Superior temporal gyrus (tissue), 1 donor: ENCODE measurements around the gene NHLRC4.
"Not testable (repeated sequence)": the region's sequence is repeated elsewhere in the genome, so short reads cannot be mapped to it uniquely, and the experiment has no call there.

Source experiments
- DNase-seq: peaks from one replicate; pipeline ENCODE4 v3.0.0-alpha.2; 2016; ENCODE audit errors: extremely low spot score

NHLRC4 gene

DNA sequence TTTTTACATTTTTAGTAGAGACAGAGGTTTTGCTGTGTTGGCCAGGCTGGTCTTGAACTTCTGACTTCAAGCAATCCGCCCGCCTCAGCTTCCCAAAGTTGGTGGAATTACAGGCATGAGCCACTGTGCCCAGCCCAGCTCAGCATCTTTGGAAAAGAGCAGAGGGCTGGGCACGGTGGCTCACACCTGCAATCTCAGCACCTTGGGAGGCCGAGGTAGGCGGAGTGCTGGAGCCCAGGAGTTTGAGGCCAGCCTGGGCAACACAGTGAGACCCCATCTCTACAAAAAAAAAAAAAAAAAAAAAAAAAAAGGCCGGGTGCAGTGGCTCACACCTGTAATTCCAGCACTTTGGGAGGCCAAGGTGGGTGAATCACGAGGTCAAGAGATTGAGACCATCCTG is 30.9 kb downstream of the NHLRC4 start:
- not testable (repeated sequence) for DNase-seq

DNA sequence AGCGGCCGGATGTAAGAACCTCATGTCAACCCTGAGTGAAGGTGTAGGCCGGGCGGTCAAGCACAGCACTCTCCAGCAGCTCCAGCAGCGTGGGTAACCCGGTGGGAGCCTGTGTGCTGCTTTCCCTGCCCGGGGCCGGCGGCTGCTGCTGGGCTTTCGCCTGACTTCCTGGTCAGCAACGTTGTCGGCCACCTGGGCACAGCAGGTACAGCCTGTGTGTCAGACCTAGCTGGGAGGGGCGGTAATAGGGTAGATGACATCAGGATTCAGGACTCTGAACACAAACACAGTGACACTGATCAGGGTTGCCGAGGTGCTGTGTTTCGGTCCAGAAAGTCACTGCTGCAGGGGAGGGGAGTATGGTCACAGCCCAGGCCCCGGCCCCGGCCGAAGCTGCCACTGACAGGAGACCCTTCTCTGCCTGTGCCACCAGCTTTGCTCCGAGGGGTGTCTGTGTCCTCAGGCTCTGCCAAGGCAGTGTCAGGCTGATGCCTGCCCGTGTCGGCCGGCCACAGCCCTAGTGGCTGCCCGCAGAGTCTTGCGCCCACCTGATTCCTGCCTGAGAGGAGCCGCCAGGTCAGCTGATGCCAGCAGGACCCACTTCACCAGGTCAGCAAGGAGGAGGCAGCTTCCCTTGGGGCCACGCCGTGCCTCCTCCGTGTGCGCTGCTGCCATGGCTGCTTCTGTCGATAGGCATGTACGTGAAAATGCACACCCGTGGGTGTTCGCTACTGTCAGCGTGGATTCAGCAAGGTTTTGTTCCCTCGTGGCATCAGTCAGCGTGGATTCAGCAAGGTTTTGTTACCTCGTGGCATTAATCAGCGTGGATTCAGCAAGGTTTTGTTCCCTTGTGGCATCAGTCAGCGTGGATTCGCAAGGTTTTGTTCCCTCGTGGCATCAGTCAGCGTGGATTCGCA is 32.3 kb downstream of the NHLRC4 start:
- no peak for DNase-seq

GRCh38 chr16:600781-601180 is 34.0 kb downstream of the NHLRC4 start:
- DNase-seq: no peak

GRCh38 chr16:603933-604332 is 37.1 kb downstream of the NHLRC4 start:
- DNase-seq: no peak

DNA sequence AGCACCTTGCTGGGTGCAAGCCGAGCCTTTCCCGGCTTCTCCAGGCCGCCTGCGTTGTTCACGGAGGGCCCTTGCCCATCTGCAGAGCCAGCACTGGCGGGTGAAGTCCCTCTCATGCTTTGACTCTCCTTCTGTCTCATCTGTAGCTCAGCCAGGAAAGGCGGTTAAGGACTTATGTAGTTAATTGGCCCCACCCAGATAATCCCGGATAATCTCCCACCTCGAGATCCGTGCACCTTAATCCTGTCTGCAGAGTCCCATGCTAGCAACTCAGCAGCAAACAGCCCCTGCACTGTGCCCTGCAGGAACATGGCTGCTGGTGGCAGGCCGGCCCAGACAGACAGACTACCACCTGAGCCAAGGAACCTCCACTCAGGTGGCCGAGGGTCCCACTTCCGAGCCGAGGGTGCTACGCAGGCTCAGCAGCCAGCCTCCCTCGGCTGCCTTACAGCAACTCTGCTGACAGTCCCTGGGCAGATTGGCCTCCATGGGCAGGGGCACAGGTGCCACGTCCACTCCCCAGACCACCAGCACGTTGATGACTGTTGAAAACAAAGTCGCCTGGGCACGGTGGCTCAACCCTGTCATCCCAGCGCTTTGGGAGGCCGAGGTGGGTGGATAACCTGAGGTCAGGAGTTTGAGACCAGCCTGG is 40.0 kb downstream of the NHLRC4 start:
- no peak for DNase-seq

GRCh38 chr16:608019-608418 is 41.2 kb downstream of the NHLRC4 start:
- no peak for DNase-seq

DNA sequence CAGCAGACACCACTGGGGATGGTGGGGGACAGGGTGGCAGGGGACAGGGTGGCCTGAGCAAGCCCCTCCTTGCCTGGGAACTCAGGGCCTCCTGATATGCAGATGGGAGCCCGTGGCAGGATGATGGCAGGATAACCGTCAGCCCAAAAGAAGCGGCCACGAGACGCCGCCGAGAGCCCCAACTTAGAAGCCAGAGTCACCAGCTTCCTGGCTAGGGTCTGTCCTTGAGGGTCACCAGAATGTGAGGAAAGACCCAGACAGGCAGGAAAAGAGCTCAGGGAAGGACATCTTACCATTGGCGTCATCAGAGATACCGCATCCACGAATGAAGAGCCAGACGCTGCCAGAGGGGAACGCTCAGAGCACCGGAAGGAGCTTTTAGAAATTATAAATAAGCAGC is 42.5 kb downstream of the NHLRC4 start:
- DNase-seq: no peak

- DNase-seq: no peak
Observed at GRCh38 chr16:609984-610383, 43.2 kb downstream of the NHLRC4 start.

DNA sequence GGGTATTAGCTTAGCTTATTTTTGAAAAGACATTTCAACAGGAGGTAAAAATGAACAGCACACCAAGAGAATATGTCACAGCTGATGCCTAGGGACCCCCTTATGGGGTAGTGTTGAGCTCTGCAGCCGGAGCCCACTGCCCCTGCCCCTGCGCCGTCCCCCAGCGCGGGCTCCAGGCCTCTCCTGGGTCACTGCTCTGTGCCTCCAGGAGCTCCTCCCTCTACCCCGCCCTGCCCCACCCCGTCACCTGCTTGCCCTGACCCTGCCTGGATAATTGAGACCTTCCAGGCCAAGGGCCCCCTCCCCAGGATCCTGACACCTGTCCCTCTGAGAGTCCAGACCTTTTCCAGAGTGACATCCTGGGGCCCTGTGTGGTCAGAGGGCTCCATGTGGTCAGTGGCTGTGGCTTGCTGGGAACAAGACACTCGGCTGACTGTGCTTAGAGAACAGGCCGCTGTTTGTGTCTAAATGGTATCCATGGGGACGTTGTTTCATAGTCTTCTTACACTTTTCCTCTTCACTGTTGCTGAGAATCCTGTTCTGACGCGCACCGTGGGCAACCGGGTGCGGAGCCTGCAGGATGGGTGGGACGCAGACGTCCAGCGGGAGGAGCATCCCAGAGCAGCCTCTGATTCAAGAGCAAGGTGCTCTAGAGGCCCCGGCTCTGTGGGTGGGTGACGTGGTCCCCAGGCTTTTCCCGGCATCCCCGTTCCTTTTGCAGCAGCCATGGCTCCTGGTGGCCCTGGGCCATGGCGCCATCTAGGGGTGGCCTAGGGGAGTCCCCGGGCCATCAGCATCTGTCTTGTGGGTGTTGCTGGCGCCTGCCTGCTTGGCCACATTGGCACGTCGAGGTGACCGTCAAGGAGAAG is 43.9 kb downstream of the NHLRC4 start:
- DNase-seq: peak; percentile 72

DNA sequence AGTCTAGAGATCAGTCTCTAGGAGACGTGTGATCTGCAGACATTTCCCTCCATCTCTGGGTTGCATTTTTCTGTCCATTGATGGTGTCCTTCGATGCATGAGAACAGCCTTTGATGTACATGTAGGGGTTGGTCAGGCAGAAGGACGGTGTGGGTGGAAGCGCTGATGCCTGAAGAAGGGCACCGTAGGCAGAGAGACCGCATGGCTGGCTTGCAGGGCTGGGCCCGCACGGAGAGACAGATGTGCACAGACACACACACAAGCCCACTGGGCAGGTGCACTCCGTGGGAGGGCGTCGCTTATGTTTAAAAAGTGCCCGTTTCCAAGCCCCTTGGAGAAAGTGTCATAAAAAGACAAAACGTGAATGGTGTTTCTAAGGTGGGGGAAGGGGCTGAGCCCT is 48.3 kb downstream of the NHLRC4 start:
- DNase-seq: no peak

- no peak for DNase-seq
Observed at GRCh38 chr16:616733-617586, 50.2 kb downstream of the NHLRC4 start.

DNA sequence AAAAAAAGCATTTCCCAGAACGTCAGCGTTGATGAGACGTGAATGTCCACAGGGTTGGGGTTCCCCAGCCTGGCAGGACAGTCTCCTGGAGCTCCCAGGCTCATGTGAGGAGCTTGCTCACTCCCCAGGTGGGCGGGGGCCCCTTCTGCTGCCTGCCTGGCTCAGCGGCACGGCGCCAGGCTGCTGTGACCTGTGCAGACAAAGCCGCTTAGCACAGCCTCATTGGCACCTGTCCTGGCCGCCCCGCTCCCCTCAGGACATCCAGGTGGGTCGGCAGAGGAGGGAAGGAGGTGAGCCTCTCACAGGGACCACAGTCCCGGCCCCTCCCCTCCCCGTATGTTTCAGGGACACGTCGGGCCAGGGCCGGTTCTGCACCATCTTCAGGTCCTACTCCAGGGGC is 51.0 kb downstream of the NHLRC4 start:
- DNase-seq: no peak
